Inflammatory macrophage (primary cell): ENCODE data around the gene SDC1.
A peak's percentile ranks its signal among the peaks of the same experiment; 100 is the strongest.

Experiments
- DNase-seq, 2 donors: peaks; one replicate each; pipeline ENCODE4 v3.0.0-alpha.2; 2020 to 2022

Gene SDC1

GRCh38 chr2:20227894-20228505 is 3.1 kb upstream of the SDC1 start:
- no peak for DNase-seq

GRCh38 chr2:20226152-20226545 is 1.2 kb upstream of the SDC1 start:
- DNase-seq: no peak

- peak in 1 of 2 donors; percentile 32 for DNase-seq
Observed at GRCh38 chr2:20225294-20226151, 593 bp upstream of the SDC1 start.

GRCh38 chr2:20224164-20224715 is 690 bp downstream of the SDC1 start:
- no peak for DNase-seq

- DNase-seq: peak in 1 of 2 donors; percentile 24
Observed at GRCh38 chr2:20223407-20224163, 1.3 kb downstream of the SDC1 start.

- no peak for DNase-seq
Observed at GRCh38 chr2:20222769-20223406, 2.0 kb downstream of the SDC1 start.

GRCh38 chr2:20222014-20222768 is 2.7 kb downstream of the SDC1 start:
- DNase-seq: no peak

- no peak for DNase-seq
Observed at GRCh38 chr2:20221555-20221973, 3.4 kb downstream of the SDC1 start.

- no peak for DNase-seq
Observed at GRCh38 chr2:20220806-20221554, 4.0 kb downstream of the SDC1 start.

- DNase-seq: no peak
Observed at GRCh38 chr2:20219763-20220380, 5.1 kb downstream of the SDC1 start.

GRCh38 chr2:20218331-20219320 is 6.3 kb downstream of the SDC1 start:
- no peak for DNase-seq

GRCh38 chr2:20217041-20217970 is 7.6 kb downstream of the SDC1 start:
- no peak for DNase-seq

- DNase-seq: no peak
Observed at GRCh38 chr2:20216130-20217025, 8.6 kb downstream of the SDC1 start.

- DNase-seq: no peak
Observed at GRCh38 chr2:20215183-20216040, 9.5 kb downstream of the SDC1 start.

GRCh38 chr2:20214566-20215182 is 10.3 kb downstream of the SDC1 start:
- no peak for DNase-seq
